Stimulated activated CD4-positive, alpha-beta T cell treated with anti-CD3 and anti-CD28 coated beads, TNF-alpha, amount 100 ng/mL, for 4 hours (primary cell): ENCODE results near the gene SSR1.
A peak's percentile ranks its signal among the peaks of the same experiment; 100 is the strongest.

Experiments used
- DNase-seq, 3 experiments: peaks; one replicate each; pipeline ENCODE4 v3.0.0-alpha.2; 2020; ENCODE audit warnings: low read depth in 3 of 3

SSR1 gene

DNA sequence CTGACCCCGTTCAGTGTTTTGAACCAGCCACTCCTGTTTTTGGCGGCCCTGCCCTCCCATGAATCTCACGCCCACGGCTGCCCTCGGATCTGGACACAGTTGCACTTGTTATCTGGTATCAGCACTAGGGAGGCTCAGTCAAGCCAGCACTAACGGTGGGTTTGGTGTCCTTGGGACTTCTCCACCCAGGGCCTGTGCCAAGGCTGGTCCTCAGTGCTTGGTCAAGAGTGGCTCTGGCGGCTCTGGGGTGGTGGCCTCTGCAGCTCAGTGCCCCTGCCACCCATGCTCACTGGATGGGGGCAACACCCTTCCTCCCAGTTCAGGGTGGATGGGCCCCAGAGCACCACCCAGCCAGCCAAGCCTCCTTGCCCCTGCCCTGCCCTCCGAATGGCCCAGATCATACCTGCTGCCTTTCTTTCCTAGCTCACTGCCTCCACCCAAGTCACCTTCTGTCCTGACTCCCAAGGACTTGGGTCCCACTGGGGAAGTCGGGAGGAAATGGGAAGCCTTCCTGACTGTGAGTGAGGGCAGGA is 54.7 kb downstream of the SSR1 start:
- no peak for DNase-seq

DNA sequence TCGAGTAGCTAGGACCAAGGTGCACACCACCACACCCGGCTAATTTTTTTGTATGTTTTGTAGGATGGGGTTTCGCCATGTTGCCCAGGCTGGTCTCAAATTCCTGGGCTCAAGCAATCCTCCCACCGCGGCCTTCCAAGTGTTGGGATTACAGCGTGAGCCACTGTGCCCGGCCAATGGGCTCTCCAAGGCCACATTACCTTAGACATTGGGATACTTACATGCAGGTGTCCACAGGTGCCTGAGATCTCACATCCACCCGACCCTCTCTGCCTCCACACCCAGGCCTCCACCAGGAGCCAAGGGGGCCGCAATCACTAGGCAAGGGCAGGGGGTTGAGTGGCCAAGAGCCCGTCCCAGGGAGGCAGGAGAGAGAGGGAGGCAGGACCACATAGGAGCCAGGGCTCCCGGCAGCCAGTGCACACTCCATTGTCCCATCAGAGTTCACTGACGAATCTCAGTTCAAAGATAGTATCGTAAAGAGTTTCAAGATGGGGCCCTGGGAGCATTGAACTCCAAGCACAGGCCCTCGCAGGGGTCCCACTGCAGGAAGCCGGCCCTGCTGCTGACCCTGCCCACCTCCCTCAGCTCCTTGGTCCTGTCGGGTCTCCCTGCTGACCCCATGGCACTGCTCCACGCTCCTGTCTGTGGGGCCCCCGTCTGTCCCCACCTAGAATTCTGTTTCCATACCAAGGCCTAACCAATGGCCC is 55.3 kb downstream of the SSR1 start:
- DNase-seq: no peak

DNA sequence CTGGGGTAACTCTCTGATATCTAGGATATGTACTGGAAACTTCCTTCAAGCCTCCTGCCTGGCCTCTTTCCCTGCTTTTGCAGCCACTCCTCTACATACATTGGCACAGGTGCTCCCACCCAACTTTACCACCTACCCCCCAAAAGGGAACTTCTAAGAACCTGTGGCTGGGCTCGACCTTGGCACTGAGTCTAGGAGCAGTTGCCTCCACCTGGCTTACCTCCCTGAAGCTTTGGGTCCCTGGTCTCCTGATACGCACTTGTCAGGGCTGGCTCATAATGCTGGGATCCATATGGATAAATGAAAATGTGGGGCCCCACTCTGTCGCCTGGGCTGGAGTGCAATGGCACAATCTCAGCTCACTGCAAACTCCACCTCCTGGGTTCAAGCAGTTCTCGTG is 56.2 kb downstream of the SSR1 start:
- DNase-seq: no peak

DNA sequence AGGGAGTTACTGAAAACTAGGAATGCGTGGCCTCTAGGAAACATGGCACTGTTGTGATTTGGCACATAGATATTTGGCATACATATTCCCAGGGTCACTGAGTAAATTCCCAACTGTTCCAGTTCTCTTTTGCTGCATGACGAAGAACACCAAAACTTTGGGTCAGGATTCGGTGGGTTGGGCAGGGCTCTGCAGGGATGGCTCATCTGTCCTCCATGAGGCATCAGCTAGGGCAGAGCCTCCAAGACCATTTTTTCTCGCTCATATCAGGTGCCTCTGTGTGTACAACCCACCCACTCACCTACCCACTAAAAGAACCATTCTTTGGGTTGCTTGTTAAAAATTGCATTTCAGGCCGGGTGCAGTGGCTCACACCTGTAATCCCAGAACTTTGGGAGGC is 57.1 kb downstream of the SSR1 start:
- no peak for DNase-seq

DNA sequence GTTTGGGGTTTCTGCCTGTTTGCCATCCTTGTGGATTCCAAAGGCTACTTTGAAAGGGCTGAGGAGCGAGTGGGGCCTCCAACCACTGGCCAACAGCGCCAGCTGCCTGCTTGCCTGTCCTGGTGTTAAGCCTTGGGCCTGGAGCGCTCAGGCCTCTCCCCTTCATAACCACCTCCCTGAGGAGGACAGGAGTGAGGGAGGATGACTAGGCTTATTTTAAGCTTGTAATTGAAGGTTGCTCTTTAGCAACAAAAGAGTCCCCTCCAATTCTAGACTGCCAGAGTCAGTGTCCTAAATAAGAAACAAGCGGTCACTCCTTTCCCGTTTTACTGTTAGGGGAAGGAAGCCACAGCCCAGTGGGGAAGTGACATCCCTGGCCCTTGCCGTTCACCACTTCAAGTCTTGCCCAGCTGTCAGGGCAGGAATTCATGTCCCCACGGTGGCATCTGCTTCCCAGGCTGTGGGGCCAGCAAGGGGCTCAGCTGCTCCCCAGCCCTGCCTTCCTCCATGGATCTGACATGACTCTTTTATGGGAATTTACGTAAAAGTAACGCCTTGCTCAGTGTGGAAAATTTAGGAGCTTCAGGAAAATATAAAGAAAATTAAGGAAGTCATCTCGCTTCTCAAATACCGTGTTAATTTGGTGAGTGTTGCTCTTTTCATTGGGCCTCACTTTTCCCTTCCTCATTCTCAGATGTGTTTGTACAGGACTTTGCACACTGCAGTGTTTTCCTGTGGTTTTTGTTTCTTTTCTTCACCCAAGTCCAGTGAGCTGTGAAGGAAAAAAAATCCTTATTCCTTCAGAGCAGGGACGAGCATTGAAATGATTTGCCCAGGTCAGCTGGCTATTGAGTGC is 57.8 kb downstream of the SSR1 start:
- no peak for DNase-seq

DNA sequence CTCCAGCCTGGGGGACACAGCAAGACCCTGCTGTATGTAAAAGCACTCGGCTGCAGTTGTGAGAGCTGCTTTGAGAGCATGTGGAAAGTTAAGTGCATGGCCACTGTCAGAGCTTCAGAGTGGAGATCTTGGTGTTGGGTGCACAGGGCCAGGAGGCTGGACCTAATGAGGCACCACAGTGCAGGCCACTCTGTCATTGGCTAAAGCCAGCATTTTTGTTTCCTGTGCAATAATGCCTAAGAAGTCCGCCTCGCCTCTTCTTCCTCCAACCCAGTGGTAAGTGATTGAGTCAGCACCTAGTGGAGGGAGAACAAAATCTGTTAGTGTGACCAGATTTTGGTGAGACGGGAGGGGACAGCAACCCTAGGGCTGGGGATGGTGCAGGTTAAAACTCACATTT is 60.6 kb downstream of the SSR1 start:
- DNase-seq: no peak

DNA sequence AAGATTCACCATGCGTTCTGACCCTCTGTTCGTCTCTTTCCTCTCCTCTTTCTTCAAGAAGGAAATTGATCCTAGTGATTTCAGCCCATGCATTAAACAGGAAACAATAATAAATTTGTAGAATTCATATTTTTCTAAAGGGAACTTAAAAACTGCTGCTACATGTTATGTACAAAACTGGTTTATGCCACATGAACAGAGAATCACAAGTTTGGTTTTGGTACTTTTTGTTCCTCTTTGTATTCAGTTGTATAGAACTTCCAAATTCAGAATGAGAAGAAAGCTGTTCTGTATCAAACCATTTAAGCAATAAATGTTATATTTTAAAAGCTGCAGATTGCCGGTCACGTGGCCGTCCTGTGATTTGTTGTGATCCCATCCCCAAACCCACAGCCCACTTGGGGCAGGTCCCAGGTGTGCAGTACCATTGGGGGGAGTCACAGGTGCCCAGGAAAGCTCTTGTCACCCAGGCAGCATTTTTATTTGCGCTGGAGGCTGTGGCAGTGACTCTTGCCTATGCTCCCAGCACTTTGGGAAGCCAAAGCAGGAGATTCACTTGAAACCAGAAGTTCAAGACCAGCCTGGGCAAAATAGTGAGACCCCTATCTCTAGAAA is 61.2 kb downstream of the SSR1 start:
- DNase-seq: no peak

DNA sequence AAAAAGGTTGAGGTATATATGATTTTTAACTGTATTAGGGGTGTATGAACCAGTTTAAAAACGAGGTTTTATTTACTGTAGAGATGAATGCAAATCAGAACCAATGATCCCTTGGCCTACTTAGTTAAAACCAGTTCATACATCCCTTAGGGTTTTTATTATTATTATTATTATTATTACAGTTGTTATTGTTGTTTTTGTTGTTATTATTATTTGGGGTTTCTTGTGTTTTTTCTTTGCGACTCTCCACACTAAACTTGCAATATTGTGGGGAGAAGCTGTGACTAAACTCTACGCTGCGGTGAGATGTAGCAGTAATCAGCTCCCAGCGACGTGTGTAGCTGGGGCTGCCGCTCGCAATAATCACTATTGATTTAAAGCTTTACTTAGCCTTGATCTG is 62.2 kb downstream of the SSR1 start:
- DNase-seq: no peak

DNA sequence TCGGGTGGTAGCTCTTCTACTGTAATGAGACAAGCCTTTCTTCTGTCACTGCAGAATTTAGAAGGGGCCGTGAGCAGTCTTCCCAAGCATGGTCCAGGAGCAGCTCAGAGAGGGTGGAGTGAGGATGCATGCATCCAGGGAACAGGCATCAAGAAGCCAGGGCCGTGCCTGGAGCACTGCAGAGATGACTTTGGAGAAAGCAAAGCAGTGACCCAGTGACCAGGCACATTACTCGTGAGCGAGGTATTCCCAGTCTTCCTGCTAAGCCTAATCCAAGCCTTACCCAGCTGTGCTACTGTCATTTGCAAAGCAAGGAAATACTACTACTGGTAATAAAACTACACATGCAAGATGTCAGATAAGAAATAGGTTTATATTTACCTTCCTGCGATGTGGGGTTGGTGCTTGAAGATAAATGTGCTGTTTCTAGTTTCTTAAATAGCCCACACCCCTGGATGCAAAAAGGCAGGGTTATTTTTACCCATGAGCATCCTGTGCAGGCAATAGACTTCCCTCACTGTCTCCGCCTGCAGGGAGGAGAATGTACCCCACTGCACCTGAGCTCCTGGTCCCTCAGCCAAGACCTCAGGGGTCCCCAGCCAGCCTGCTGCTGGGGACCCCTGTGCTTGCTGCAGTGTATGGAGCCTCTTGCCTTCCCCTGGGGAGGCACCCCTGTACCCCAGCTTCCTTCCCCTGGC is 62.9 kb downstream of the SSR1 start:
- DNase-seq: no peak

DNA sequence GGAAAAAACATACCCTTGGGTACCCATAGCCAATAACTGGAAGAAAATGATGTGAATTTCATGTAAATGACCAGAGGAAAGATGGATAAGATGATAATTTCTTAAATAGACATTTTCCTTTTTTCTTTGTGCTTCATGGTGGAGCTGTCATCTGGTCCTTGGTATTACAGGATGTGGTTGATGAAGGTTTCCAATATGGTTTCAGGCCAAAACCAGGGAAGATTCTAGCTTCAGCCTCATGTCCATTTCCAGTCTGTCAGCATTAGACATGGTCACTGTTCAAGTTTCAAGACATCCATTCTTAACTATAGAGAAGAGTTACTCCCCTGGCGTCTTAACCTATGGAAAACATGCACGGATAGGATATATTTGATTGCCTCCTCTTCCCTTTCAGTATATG is 63.6 kb downstream of the SSR1 start:
- no peak for DNase-seq

DNA sequence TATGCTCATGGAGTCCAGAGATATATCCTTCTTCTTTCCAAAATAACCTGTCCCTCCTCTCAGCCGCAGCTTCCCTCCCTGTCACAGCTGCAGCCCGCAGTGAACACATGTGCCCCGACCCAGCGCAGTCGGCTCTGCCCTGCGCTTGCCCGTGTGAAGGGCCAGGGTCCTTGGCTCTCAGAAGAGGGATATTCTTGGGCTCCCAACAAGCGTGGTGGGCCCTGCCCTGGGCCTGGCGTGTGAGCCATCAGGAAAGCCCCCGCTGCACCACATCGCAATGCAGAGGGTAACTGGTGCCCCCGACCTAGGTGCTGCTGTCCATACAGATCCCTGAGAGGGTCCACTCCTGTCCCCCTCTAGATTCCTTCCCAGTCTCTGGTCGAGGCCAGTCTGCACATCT is 65.2 kb downstream of the SSR1 start:
- no peak for DNase-seq

DNA sequence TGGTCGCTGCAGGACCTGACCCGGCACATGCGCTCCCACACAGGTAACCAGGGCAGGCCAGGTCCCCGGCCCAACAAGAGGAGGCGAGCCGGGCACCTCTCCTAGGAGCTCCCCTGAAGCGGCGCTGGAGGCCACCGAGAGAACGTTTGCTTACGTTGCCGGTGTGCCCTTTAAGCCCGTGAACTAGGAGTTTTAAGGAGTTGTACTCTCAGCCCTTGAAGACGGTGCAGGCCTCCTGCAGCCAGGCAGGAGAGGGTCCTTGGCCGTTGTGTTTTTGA is 65.9 kb downstream of the SSR1 start:
- no peak for DNase-seq

DNA sequence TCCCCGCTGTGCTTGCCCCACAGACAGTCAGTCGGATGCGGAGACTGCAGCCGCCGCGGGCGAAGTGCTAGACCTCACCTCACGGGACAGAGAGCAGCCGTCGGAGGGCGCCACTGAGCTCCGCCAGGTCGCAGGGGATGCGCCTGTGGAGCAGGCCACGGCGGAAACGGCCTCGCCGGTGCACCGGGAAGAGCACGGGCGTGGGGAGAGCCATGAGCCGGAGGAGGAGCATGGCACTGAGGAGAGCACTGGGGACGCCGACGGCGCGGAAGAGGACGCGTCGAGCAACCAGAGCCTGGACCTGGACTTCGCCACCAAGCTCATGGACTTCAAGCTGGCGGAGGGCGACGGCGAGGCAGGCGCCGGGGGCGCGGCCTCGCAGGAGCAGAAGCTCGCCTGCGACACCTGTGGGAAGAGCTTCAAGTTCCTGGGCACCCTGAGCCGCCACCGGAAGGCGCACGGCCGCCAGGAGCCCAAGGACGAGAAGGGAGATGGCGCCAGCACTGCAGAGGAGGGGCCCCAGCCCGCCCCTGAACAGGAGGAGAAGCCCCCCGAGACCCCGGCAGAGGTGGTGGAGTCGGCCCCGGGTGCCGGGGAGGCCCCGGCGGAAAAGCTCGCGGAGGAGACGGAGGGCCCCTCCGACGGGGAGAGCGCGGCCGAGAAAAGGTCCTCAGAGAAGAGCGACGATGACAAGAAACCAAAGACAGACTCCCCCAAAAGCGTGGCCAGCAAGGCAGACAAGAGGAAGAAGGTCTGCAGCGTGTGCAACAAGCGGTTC is 66.4 kb downstream of the SSR1 start:
- no peak for DNase-seq

DNA sequence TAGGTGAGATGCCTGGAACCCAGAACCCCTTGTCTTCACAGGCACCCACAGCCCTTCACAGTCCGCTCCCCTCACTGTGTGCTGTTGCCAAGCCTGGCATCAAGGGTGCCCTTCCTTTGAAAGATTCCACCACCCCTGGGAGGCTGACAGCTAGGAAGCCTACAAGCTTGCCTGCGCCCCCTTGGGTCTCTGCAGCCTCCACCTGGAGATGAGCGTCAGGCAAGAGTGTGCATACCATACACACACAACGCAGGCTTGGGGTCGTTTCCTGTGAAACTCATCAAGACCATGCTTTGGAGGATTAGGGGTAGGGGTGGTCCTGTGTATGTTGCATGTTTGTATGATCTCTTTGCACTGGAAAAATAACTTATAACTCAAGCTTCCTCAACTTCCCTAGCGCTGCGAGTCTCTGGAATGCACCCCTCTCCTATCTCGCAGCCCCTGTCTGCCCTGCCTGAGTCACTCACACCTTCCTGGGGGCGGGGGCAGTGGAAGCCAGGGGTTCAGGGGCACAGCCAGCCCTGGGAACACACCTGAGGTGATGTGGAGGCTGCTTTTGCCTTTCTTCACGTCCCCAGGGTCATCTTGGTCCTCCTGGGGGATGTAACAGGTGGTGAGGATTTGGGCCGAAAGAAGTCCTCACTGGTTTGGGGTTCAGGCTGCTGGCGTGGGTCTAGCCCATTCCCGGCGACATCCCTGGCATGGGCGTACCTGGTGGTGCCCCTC is 67.2 kb downstream of the SSR1 start:
- no peak for DNase-seq

DNA sequence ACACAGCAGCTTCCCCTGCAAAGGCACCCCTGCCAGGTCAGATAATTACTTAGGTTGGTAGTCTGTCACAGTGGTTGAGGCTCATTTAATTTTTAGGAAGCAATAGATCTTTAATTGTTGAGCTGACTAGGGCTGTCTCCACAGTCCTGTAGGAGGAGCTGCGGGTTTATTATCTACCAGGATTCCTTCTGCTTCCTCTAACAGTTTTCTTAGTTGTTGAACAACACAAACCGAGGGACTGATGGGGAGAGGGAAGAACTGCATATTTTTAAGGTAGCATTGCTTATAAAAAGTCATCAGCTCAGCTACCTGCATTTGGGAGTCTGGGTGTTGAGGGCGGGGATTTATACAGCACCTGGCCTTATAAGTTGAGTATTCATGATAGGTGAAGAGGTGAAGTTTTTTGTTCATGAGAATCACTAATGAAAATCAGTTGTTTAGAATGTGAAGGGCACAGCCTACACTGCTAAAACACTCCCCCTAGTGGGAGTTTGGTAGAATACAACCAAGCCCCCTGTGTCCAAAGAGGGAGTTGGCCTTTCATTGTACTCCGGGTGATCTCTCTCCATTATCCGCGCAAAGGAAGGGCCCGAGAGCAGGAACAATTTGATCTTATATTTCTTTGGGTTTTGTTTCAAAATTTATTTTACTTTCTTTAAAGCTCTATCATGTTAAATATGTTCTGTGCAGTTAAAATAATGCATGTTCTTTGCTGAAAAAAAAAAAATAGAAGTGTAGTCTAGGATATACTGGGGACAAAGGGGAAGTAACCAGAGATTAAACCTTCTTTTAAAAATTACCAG is 69.6 kb downstream of the SSR1 start:
- DNase-seq: peak in 1 of 3 experiments; percentile 14

DNA sequence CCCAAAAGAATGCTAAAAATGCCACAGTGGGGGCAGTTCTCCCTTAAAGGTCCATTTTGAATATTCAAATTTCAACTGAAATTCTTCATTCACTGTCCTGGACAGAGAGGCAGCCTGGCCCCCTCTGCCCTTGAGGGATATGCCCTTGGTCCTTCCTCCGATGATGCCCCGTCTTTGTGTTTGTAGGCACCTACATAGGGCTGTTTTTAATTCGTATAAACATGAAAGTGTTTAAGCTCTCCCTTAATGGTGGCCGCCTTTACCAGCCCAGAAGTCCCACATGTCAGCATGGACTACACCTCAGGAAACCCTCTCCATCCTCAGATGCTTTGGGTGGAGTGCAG is 70.2 kb downstream of the SSR1 start:
- no peak for DNase-seq

DNA sequence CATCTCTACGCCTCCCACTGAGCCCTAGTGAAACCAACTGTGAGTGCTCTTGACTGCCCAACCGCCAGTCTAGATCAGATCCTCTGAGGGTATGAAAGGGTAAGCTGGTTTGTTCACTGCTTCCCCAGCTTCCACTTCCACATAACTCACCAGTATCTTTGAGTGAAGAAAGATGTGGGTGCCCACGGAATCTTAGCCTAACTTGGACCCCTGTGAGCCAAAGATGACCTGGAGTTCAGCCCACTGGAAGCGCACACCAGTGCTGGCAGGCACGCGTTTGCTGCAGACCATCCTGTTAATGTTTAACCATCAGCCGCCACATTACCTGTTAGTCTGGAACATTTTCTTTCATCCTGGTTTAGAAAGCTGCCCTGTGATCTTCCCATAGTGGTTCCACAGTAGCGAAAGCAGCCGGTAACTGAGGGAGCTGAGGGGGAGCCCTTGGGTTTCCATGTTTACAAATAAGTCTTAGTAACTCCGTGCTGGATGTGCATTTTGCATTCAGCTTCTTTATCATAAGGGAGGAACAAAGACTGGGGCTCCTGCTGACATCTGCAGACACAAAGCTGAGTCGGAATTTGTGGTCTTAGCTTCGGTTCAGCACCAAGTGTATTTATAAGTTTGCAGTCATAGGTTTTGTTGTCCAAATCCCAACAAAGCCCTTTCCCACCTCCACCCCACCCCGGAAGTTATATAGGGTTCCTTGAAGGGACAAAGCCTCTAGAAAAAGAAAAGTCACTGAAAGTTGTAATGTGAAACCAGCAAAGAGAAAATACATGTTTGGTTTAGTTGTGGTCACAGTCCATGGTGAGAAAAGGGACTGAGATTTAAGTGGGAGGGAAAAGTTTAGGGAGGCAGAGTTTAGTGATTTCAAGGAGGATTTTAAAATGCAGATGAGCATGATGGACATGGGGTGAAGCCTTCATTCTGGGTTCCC is 71.0 kb downstream of the SSR1 start:
- DNase-seq: no peak

DNA sequence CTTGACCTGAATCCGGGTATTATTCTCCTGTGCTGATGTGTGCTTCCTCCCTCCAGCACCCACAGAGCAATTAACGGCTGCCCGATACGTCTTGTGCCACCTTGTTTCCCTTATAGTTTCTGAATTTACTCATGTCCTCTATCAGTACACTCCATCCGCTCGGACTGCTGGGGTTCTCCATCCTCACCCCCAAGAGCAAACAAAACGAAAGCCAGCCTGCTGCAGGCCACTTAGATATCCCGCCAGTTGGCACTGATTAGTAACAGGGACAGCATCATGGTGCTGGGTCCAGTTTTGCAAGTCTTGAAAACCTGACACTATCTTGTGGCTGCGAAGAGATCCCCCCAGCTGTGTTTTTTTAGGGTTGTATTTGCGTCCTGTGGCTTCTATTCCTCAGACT is 71.8 kb downstream of the SSR1 start:
- no peak for DNase-seq

DNA sequence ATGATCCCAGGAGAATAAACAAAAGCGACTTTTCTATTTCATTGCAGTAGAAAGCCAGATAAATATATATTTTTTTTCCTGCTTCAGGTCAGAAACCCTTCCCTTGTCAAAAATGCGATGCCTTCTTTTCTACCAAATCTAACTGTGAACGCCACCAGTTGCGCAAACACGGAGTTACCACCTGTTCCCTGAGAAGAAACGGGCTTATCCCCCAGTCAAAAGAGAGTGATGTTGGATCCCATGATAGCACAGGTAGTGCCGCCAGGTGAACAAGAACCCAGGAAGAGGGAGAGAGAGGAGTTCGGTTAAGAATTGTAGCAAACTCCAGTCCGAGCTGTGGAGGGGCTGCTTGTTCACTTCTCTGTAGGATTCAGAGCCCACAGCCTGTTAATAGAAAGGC is 72.6 kb downstream of the SSR1 start:
- no peak for DNase-seq
